SKM-1 (cell line): ENCODE results near the gene RHEX.
"Not testable (repeated sequence)": the region's sequence is repeated elsewhere in the genome, so short reads cannot be mapped to it uniquely, and the experiment has no call there.

Experiments
- DNase-seq: peaks from one replicate; lab custom pipeline; 2025; ENCODE audit not compliant: unreplicated experiment; lab: John Stamatoyannopoulos, UW

Gene RHEX

DNA sequence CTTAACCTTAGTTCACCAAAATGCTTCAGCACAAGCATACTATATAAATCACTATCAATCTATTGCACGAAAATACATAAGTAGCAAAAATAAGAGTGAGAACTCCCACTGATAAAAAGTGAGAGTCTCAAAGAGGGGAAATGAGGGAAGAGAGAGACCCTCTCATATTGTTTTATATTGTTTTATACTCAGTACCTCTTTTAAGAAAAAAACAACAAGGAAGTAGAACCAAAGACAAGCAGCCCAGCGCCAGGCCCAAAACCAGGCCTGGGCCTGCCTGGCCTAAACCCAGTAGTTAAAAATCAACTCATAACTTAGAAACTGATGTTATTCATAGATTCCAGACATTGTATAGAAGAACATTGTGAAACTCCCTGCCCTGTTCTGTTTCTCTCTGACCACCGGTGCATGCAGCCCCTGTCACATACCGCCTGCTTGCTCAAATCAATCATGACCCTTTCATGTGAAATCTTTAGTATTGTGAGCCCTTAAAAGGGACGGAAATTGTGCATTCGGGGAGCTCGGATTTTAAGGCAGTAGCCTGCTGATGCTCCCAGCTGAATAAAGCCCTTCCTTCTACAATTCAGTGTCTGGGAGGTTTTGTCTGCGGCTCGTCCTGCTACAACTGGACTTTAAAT is 5.4 kb downstream of the RHEX start:
- not testable (repeated sequence) for DNase-seq

DNA sequence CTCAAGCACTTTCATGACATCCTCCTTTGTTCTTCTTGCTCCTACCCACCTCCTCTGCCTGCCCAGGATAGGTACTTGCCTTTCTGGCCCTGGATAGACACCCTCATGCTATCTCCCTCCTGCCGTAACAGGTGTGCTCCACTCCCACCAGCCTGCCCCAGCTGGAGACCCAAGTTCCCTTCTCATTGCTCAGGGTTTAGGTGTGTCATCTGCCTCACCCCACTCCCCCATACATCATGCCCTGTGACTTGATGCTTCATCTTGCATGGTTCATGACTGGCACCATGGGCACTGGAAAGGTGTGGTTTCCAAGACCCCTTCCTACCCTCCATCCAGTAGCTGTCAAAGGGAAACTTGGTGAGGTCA is 5.9 kb downstream of the RHEX start:
- no peak for DNase-seq

GRCh38 chr1:206059355-206059915 is 6.5 kb downstream of the RHEX start:
- no peak for DNase-seq

DNA sequence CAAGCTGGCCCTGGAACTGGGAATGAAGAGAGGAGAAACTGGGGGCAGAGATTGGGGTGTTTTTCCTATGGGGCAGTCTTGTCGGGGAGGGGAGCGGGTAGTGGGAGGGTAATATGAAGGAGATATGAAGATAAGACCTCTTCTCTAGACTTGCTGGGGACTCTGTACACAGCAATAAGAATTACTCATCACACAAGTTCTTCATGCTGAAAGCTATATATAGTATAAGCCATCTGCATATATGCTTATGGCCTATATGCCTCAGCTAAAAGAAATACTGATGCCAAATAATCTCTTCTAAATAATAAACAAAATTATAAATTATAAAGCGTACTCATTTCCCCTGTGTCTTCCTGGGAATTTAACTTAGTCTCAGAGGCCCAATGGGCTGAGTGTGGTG is 7.9 kb downstream of the RHEX start:
- DNase-seq = no peak

DNA sequence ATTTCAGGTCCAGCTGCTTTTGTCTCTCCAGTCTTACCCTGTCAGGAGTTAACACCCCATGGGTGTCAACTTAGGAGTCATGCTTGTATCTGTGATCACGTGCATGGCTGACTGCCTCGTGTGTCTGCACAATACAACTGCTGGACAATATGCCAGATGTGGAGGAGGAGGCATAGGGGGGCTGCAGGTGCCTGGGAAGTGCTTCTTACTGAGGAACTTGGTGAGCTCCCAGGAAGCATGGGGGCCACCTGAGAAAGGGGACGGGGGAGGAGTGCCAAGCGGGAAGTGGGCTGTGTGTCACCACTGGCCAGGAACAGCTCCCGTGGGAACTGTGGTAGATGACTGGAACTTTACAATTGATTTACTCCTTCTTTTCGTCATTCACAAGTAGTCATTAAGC is 9.5 kb downstream of the RHEX start:
- no peak for DNase-seq

DNA sequence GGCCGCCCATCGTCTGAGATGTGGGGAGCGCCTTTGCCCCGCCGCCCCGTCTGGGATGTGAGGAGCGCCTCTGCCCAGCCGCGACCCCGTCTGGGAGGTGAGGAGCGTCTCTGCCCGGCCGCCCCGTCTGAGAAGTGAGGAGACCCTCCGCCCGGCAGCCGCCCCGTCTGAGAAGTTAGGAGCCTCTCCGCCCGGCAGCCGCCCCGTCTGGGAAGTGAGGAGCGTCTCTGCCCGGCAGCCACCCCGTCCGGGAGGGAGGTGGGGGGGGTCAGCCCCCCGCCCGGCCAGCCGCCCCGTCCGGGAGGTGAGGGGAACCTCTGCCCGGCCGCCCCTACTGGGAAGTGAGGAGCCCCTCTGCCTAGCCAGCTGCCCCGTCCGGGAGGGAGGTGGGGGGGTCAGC is 11.0 kb downstream of the RHEX start:
- not testable (repeated sequence) for DNase-seq

- not testable (repeated sequence) for DNase-seq
These were observed 11.5 kb downstream of the RHEX start for GRCh38 chr1:206064501-206064900.

GRCh38 chr1:206065547-206066145 is 12.7 kb downstream of the RHEX start:
- no peak for DNase-seq

- DNase-seq = no peak
These were observed 13.7 kb downstream of the RHEX start for GRCh38 chr1:206066479-206067171.

GRCh38 chr1:206067486-206068227 is 14.7 kb downstream of the RHEX start:
- no peak for DNase-seq

DNA sequence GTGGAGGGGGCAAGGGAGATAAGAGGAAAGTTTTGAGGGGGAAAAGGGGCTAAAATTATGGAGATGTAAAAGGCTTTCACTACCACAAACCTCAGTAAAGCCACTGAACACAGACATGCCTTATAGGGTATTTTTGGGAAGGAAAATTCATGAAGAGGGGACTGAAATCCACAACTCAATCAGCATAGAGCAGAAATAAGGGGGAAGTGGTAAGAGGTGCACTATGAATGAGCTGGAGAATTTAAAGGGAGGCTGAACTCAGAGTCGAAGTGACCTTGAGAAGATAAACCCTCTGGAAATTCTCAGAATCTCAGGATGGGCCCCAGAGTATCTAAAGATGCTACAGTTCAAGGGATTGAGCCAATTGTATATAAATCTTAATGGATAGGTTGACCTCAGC is 15.3 kb downstream of the RHEX start:
- DNase-seq = no peak

GRCh38 chr1:206070627-206071304 is 17.8 kb downstream of the RHEX start:
- DNase-seq = no peak

GRCh38 chr1:206074839-206075238 is 21.9 kb downstream of the RHEX start:
- peak; percentile 36 for DNase-seq

DNA sequence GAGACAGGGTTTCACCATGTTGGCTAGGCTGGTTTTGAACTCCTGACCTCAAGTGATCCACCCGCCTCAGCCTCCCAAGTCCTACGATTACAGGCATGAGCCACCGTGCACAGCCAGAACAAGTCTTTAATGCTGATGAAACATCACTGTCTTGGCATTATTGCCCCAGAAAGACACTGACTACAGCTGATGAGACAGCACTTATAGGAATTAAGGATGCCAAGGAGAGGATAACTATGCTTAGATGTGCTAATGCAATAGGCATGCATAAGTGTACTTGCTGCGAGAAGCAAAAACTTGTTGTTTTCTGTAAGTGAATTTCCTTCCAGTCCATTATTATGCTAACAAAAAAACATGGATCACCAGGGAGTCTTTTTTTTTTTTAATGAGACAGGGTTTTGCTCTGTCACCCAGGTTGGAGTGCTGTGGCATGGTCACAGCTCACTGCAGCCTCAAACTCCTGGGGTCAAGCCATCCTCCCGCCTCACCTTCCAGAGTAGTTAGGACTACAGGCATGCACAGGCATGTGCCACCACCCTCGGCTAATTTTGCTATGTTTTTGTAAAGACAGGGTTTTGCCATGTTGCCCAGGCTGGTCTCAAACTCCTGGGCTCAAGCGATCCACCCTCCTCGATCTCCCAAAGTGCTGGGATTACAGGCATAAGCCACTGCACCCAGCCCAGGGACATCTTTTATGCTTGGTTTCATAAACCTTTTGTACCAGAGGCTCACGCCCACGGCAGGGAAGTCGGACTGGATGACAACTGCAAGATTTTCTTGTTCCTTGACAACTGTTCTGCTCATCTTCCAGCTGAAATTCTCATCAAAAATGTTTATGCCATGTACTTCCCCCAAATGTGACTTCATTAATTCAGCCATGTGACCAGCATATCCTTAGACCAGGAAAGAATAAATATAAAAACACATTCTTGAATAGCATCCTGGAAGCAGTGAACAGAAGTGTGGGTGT is 23.1 kb downstream of the RHEX start:
- DNase-seq = no peak

DNA sequence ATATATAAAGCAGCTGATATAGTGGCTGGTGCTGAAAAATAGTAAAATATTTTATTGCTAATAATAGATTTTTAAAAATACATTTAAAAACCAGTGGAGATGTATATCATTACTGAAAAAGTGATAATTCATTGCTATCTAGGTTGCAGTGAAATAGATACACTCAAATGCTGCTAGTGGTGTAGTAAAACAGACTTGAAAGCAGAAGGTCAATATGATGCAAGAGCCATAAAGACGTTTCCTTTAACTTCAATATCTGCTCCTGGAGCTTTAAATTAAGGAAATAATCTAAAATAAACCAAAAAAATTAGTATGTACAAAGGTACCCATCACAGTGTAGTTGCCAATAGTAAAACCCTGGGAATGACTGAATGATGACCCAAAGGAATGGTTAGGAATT is 26.2 kb downstream of the RHEX start:
- DNase-seq = peak; percentile 59

- no peak for DNase-seq
These were observed 27.2 kb downstream of the RHEX start for GRCh38 chr1:206080026-206080820.

GRCh38 chr1:206081856-206082255 is 28.9 kb downstream of the RHEX start:
- peak; percentile 75 for DNase-seq

- peak; percentile 32 for DNase-seq
These were observed 30.1 kb downstream of the RHEX start for GRCh38 chr1:206082831-206083695.
